Adrenal gland (tissue), 12 donors: ENCODE data around the gene BBOX1. TPM values are rescaled to one million over a fixed set of nuclear protein-coding genes. Genes with fewer than 3 reads are reported as not detected.

Experiments used
- DNase-seq, 7 donors: peaks; one replicate each; pipeline ENCODE4 v3.0.0-alpha.2; 2019 to 2020
- H3K27ac ChIP-seq, 5 donors: fragments of 200-600 bp; sonication (generic) in 4 of 5; 1 replicate in 3 of 5; 2 replicates in 2 of 5; pipeline versions ENCODE4 v1.5.1 to v1.8.0; 2016 to 2020; ENCODE audit warnings: mild to moderate bottlenecking in 1 of 5
- H3K27me3 ChIP-seq: fragments of 200-600 bp; 2 replicates; pipeline ENCODE4 v1.8.0; 2021
- H3K36me3 ChIP-seq, 2 donors: fragments of 200-600 bp; replicated peaks in 1 of 2; 1 replicate in 1 of 2; 2 replicates in 1 of 2; pipeline versions ENCODE4 v1.5.1 to v1.8.0; 2018 to 2022
- H3K4me1 ChIP-seq, 2 donors: fragments of 200-600 bp; replicated peaks in 1 of 2; 1 replicate in 1 of 2; 2 replicates in 1 of 2; pipeline versions ENCODE4 v1.5.1 to v1.8.0; 2018 to 2021
- H3K4me3 ChIP-seq, 4 donors: fragments of 200-600 bp; sonication (generic) in 3 of 4; one replicate each; pipeline ENCODE4 v1.5.1; 2016 to 2018
- H3K9me3 ChIP-seq, 3 donors: fragments of 200-600 bp; sonication (generic) in 1 of 3; replicated peaks in 1 of 3; 1 replicate in 2 of 3; 2 replicates in 1 of 3; pipeline versions ENCODE4 v1.5.1 to v1.8.0; 2016 to 2021
- CTCF ChIP-seq, 6 experiments: fragments of 450-650 bp in 4 of 6; fragments of 200-600 bp in 2 of 6; sonication (generic) in 1 of 6; IDR thresholded peaks; 1 replicate in 5 of 6; 2 replicates in 1 of 6; pipeline versions ENCODE4 v1.5.1 to v1.8.0; 2016 to 2021; ENCODE audit warnings: antibody characterized with exemption in 6 of 6, mild to moderate bottlenecking in 2 of 6, moderate library complexity in 1 of 6
- POLR2A ChIP-seq, 2 donors: fragments of 450-650 bp; IDR thresholded peaks; one replicate each; pipeline ENCODE4 v1.6.1; 2017; ENCODE audit warnings: antibody characterized with exemption in 2 of 2, mild to moderate bottlenecking in 2 of 2, moderate library complexity in 1 of 2
- WGBS, 4 donors: extraction: QIAGEN DNeasy Blood & Tissue Kit in 2 of 4; methylation state at CpG; one replicate each; pipeline versions ENCODE4 v1.1.5 to v1.1.7; 2013 to 2017; 5-methylcytosine and 5-hydroxymethylcytosine counted together
- intact Hi-C, 2 donors: fragments of 100-400 bp; cut with DNase I; formaldehyde crosslinking; loops; one replicate each; pipeline versions ENCODE4 v1.14.1 to v1.15.0; 2022 to 2023
- polyA plus RNA-seq, 3 donors: library from polyadenylated mRNA; stranded (reverse); fragments of 200-250 nt in 2 of 3; fragments of 350-450 nt in 1 of 3; fragmentation: Illumina TruSeq in 1 of 3; extraction: RNeasy Lipid Tissue Mini Kit (QIAGEN cat#74804) in 1 of 3; gene quantifications; one replicate each; pipeline ENCODE4 v1.2.3, GENCODE V29; 2013 to 2014
- total RNA-seq, 9 donors: library from RNA; depleted of rRNA in 4 of 9; stranded (reverse); fragments of >200 nt in 4 of 9; fragments of 120-200 nt in 1 of 9; fragmentation: NEBNext Ultra II Directional in 1 of 9; extraction: Animal tissue kit (Norgen Biotek cat#: 25700) in 1 of 9; gene quantifications; one replicate each; pipeline versions ENCODE4 v1.1.0 to v1.2.4, GENCODE V29; 2013 to 2023
- donor health status: healthy with polysubstance abuse.
- donor health status: Bipolar disorder and iron deficiency.
- donor health status: DM: yes; HTN: yes; CAD: no.
- donor health status: DM: no; HTN: no; CAD: no.
- donor health status: DM: no; HTN: no; CAD: no.
- donor health status: DM: yes; HTN: yes; CAD: no.

The BBOX1 gene
- total and polyA plus RNA-seq, 12 donors: 0.28 TPM; not detected in 11

DNA sequence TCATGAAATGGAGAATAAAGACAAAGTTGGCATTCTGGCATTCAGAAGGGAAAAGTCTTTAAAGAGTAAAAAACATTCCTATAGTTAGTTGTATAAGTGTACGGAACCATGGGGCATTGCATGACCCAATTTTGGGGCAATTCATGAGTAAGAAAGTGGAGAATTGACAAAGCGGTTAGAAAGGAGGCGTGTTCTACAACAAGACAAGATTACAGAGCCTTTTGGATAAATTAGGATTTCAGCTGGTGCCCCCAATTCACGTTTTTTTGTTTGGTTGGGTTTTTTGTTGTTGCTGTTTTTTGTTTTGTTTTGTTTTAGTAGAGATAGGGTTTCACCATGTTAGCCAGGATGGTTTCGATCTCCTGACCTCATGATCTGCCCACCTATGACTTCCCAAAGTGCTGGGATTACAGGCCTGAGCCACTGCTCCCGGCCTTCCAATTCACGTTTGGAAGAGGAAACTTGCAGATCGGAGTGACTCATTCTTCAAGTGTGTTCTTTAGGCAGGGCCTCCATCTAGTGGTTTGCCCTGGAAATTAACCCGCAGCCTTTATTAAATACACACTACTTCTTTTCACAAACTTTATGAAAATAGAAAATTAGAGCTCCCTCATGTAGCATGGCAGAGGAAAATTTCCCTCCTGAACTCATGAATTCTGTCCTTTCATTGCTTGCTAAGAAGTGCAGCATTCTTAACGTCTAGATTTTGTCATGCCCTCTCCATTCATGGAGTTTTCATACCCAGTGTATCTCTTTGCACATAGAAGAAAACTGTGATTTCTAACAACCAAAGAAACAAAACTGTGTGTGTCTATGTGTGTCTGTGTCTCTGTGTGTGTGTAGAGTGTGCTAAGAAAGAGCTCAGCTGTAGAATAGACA lies 118.1 kb downstream of the BBOX1 start:
- intact Hi-C loops: loop anchor here (2.0 to 10.0 kb wide), 3 partner anchors 404 to 874 kb away; no protein-coding TSS in a partner anchor
- Histone ChIP-seq H3K27ac (no peak overlapping the region), H3K9me3 (no peaks in the 10 kb centered on the region), H3K4me1 (no peaks in the 10 kb centered on the region), H3K36me3 (no peaks in the 10 kb centered on the region), H3K27me3 (no peaks in the 10 kb centered on the region), H3K4me3 (no peak overlapping the region)
- TF ChIP-seq POLR2A (IDR thresholded peaks at IDR 0.05) (no peak), CTCF (IDR thresholded peaks at IDR 0.05) (peak; percentile 81 to 92 (median 90))
- DNase-seq: peak; percentile 54 to 83 (median 64)
- WGBS, 4 donors: 24 to 35% (median 29%) methylated on average over 10 of the region's 10 CpGs

DNA sequence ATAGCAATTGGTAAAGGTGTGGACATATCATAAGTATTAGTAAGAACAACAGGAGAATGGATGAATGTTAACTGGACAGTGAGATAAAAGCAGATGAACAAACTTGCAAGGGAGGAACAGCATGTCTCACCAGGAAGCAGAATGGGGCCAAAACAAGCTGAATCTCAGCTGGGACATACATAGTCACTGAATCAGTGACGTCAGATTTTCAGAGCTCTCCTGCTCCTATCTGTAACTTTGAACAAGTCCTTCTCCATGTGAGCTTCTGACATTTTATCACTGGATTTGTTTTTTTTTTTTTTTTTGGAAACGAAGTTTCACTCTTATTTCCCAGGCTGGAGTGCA lies 118.7 kb downstream of the BBOX1 start:
- no peak for DNase-seq
- Histone ChIP-seq H3K4me1 (no peaks in the 10 kb centered on the region), H3K27ac (no peak overlapping the region), H3K27me3 (no peaks in the 10 kb centered on the region), H3K9me3 (no peaks in the 10 kb centered on the region), H3K4me3 (no peak overlapping the region), H3K36me3 (no peaks in the 10 kb centered on the region)
- 26 to 43% (median 36%) methylated on average over 2 of the region's 2 CpGs for WGBS, 4 donors
- intact Hi-C loops: loop anchor here (2.0 to 10.0 kb wide), 3 partner anchors 405 to 875 kb away; no protein-coding TSS in a partner anchor
- TF ChIP-seq POLR2A (IDR thresholded peaks at IDR 0.05): no peak

DNA sequence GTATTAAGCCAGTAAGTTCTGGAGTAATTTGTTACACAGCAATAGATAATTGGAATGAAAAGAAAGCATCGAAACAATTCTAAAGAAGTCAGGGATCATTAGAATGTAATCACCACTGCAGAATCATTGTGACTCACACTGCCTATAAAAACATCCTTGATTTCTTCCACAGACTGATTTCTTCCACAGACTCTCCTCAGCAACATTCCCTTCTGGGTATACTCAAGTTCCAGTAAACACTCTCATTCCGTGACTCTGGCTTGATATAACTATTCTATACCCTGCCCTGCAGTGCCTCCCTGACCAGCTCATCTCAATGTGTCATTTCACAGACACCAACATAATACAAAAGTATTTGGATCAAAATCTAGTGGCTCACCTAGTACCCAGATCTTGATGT lies 120.5 kb downstream of the BBOX1 start:
- Histone ChIP-seq H3K36me3 (no peaks in the 10 kb centered on the region), H3K27ac (no peak overlapping the region), H3K4me3 (no peak overlapping the region), H3K4me1 (no peaks in the 10 kb centered on the region), H3K27me3 (no peaks in the 10 kb centered on the region), H3K9me3 (no peaks in the 10 kb centered on the region)
- 81 to 90% (median 84%) methylated on average over 2 of the region's 2 CpGs for WGBS, 4 donors
- intact Hi-C loops: no loop called here
- TF ChIP-seq POLR2A (IDR thresholded peaks at IDR 0.05) (no peak), CTCF (IDR thresholded peaks at IDR 0.05) (no peak)
- no peak for DNase-seq

GRCh38 chr11:27162237-27162636 lies 121.6 kb downstream of the BBOX1 start:
- no peak for DNase-seq
- Histone ChIP-seq H3K4me1 (no peaks in the 10 kb centered on the region), H3K4me3 (no peak overlapping the region), H3K27me3 (no peaks in the 10 kb centered on the region), H3K36me3 (no peaks in the 10 kb centered on the region), H3K27ac (no peak overlapping the region), H3K9me3 (no peaks in the 10 kb centered on the region)
- TF ChIP-seq CTCF (IDR thresholded peaks at IDR 0.05) (no peak), POLR2A (IDR thresholded peaks at IDR 0.05) (no peak)
- intact Hi-C loops: no loop called here
- 10 to 23% (median 17%) methylated on average over 1 of the region's 1 CpG for WGBS, 4 donors

DNA sequence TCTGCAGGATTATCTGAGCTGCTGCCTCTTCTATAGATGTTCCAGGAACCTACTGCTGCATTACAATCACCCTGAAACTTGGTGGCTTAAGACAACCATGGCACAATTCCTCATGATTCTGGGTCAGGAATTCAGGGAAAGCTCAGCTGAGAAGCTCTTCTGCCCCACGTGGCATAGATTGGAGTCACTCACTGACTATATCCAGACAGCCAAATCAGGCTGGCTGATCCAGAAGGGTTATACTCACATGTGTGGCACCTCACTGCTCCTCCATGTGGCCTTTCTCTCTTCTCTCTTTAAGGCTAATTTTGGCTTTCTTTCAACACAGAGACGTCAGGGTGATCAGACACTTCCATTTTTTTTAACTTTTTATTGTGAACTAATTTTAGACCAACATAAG lies 125.5 kb downstream of the BBOX1 start:
- no peaks in the 10 kb centered on the region for H3K27me3 ChIP-seq
- no peak for DNase-seq
- WGBS, 4 donors: 20 to 31% (median 26%) methylated on average over 2 of the region's 2 CpGs
- TF ChIP-seq POLR2A (IDR thresholded peaks at IDR 0.05): no peak
- no peak for TF ChIP-seq CTCF (IDR thresholded peaks at IDR 0.05)
- H3K36me3 ChIP-seq: no peaks in the 10 kb centered on the region
- H3K4me1 ChIP-seq: no peaks in the 10 kb centered on the region
- no peak overlapping the region for H3K27ac ChIP-seq
- intact Hi-C loops: no loop called here
- no peak overlapping the region for H3K4me3 ChIP-seq
- H3K9me3 ChIP-seq: no peaks in the 10 kb centered on the region
